Central memory CD8-positive, alpha-beta T cell (primary cell): ENCODE data around the gene CD151.
A peak's percentile ranks its signal among the peaks of the same experiment; 100 is the strongest.

Source experiments
- ATAC-seq: fragments of 150-1000 bp; cut with Tn5 transposase; replicated peaks from 2 replicates; pipeline ENCODE4 v1.10.0; 2022; ENCODE audit warnings: mild to moderate bottlenecking, moderate FRiP score, moderate number of reproducible peaks; ENCODE audit not compliant: poor library complexity, severe bottlenecking; ENCODE audit errors: extremely low read depth
- DNase-seq, 2 donors: peaks; one replicate each; pipeline ENCODE4 v3.0.0; 2021; ENCODE audit warnings: low spot score in 2 of 2
- H3K27ac Mint-ChIP-seq: one replicate; pipeline ENCODE4 v1.8.0; 2022; ENCODE audit warnings: low read depth, mild to moderate bottlenecking, moderate library complexity, mixed read lengths
- H3K27me3 Mint-ChIP-seq: one replicate; pipeline ENCODE4 v1.8.0; 2022; ENCODE audit warnings: mixed read lengths
- H3K36me3 Mint-ChIP-seq: one replicate; pipeline ENCODE4 v1.8.0; 2022; ENCODE audit warnings: mild to moderate bottlenecking, moderate library complexity, mixed read lengths; ENCODE audit not compliant: insufficient read depth
- H3K4me1 Mint-ChIP-seq: one replicate; pipeline ENCODE4 v1.8.0; 2022; ENCODE audit warnings: mixed read lengths
- H3K4me3 Mint-ChIP-seq: one replicate; pipeline ENCODE4 v1.8.0; 2022; ENCODE audit warnings: mild to moderate bottlenecking, moderate library complexity, mixed read lengths
- H3K9me3 Mint-ChIP-seq: one replicate; pipeline ENCODE4 v1.8.0; 2022; ENCODE audit warnings: mixed read lengths

The CD151 gene

DNA sequence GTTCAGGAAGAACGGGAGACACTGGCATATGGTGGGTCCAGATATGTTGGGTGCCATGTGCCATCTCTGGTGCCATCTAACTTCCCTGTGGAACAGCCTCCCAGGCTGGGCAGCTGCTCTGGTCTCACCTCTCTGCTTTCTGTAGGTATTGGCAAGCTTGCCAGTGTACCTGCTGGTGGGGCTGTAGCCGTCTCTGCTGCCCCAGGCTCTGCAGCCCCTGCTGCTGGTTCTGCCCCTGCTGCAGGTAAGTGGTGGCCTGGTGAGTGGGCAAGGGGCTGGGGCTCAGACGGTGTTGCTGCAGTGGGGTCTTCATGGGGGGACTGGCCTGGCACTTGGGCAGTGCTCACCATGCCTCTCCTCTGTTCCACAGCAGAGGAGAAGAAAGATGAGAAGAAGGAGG is 20.4 kb upstream of the CD151 start:
- no peak overlapping the region for H3K27ac Mint-ChIP-seq
- ATAC-seq (no peak), DNase-seq (no peak)
- no peaks in the 10 kb centered on the region for H3K27me3 Mint-ChIP-seq
- H3K9me3 Mint-ChIP-seq = no peaks in the 10 kb centered on the region
- H3K4me3 Mint-ChIP-seq = peak overlapping the region; percentile 89
- peaks cover 35% of the 10 kb centered on the region for H3K4me1 Mint-ChIP-seq
- peaks cover 49% of the 10 kb centered on the region for H3K36me3 Mint-ChIP-seq

DNA sequence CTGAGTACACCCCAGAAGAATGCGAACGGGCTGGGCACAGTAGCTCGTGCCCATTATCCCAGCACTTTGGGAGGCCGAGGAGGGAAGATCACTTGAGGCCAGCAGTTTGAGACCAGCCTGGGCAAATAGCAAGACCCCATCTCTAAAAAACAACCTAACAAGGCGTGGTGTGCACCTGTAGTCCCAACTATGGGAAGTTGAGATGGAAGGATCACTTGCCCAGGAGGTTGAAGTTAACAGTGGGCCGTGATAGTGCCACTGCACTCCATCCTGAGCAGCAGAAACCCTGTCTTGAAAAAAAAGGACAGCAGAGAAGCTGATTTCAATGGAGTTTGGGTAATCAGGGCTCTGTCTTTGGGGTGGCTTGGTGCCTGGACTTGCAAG is 19.7 kb upstream of the CD151 start:
- Mint-ChIP-seq H3K36me3 (peaks cover 51% of the 10 kb centered on the region), H3K27ac (no peak overlapping the region), H3K27me3 (no peaks in the 10 kb centered on the region), H3K9me3 (no peaks in the 10 kb centered on the region), H3K4me1 (peaks cover 30% of the 10 kb centered on the region), H3K4me3 (no peak overlapping the region)
- DNase-seq = no peak
- ATAC-seq = no peak

DNA sequence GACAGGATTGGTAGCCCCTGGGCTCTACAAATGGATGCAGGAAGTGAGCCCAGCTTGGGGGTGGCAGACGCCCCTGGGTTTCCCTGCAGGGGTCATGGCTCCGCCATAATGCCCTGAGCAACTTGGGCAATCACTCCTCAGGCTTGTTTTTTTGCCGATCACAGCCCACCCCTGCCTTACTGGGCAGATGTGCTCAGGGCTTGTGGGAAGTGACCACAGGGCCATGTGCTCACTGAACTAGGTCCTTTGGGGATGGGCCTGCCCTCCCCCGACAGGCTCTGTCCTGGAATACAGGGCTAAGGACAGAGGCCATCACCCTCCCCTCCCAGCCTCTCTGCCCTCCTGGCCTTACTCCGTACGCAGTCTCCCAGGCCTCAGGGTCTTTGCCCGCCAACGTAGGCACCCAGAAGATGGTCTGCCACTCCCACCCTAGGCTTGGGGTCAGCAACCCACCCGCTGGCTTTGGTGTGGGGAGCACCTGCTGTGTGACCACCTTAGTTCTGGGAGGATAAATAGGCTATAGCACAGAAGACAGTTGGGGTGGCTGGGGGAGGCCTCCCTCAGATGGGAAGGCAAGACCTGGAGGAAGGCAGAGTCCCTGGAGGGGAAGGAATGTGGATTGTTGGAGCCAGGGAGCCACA is 19.2 kb upstream of the CD151 start:
- no peak for ATAC-seq
- no peak for DNase-seq
- H3K36me3 Mint-ChIP-seq = peaks cover 51% of the 10 kb centered on the region
- no peaks in the 10 kb centered on the region for H3K27me3 Mint-ChIP-seq
- H3K4me3 Mint-ChIP-seq = no peak overlapping the region
- no peaks in the 10 kb centered on the region for H3K9me3 Mint-ChIP-seq
- H3K27ac Mint-ChIP-seq = no peak overlapping the region
- peaks cover 26% of the 10 kb centered on the region for H3K4me1 Mint-ChIP-seq

DNA sequence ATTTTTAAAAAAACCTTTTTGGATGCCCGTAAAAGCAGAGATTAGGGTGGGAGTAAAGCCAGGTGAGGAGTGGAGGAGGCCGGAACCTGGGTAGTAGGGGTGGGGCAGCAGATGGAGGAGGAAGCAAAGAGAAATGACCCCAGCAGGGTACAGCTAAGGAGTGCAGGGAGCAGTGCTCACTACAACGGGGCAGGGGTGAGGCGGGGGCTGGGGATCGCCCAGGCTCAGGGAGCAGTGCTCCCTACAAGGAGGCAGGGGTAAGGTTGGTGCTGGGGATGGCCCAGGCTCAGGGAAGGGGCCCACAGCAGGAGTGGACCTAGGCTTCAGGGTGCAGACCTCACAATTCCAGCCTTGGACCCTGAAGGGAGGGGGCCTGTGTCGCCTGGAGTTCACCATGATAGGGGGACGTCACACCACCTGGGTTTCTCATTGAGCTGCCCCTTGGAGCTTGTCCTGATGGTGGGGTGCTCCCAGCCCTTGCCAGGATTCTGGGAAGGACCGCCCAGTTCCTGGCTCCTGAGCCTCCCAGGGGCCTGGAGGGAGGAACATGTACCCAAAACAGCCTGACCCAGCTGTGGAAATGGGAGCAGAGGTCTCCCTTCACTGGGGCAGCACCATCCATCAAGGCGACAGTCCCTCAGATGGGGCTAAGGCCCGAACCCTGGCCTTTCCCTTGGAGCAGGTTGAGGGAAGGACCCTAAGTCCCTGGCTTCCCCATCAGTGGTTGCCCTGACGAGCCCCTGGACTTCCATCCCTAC is 16.9 kb upstream of the CD151 start:
- H3K4me3 Mint-ChIP-seq = no peak overlapping the region

DNA sequence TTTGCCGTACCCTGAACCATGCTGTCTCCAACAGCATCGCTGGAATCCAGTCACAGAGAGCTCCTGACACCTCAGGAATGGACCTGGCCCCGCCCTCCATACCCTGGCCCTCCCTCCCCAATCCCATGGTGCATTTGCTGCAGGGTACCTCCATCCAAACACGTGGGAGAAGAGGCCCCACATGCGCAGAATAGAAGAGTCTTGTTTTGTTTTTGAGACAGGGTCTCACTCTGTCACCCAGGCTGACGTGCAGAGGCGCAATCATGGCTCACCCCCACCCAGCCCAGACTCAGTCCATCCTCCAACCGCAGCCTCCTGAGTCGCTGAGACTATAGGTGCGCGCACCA is 16.3 kb upstream of the CD151 start:
- no peaks in the 10 kb centered on the region for H3K27me3 Mint-ChIP-seq
- DNase-seq (no peak), ATAC-seq (no peak)
- H3K27ac Mint-ChIP-seq = no peak overlapping the region
- peaks cover 31% of the 10 kb centered on the region for H3K36me3 Mint-ChIP-seq
- H3K4me3 Mint-ChIP-seq = no peak overlapping the region
- H3K4me1 Mint-ChIP-seq = peaks cover 21% of the 10 kb centered on the region
- H3K9me3 Mint-ChIP-seq = no peaks in the 10 kb centered on the region

More for the DNA sequence above, 16.9 kb upstream of the CD151 start:
- Mint-ChIP-seq H3K4me1 (peaks cover 20% of the 10 kb centered on the region), H3K36me3 (peaks cover 36% of the 10 kb centered on the region), H3K27ac (no peak overlapping the region), H3K9me3 (no peaks in the 10 kb centered on the region), H3K27me3 (no peaks in the 10 kb centered on the region)
- ATAC-seq (no peak), DNase-seq (no peak)

DNA sequence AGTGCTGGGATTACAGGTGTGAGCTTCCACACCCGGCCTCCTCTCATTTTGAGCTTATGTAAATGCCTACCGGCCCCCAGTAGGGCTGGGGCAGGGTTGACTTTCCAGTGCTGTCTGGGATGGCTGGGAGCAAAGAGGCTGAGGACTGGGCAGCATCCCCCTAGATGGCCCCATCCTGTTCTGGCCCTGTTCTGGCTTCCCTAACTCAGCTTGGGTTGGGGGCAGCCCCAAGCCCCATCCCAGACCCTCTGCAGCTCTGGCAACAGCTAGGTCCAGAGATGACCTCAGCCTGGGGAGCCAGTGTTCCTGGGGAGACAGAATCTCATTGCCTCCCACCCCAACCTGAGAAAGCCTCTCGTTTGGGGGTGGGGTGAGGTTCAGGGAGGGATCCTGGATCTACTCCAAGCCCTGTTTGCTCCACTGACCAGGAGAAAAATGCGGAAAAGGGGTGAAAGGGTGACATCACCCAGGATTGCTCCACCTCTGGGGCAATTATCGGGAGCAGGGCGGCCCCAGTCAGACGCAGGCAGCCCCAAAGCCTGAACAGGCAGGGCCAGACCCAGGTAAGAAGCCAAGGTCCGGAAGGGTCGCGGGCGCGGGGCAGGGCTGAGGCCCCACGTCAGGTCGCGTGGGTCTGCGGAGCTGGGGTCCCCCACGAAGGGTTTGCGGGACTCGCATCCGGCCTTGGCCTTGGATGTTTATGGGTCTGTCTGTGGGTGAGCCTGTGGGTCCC is 14.2 kb upstream of the CD151 start, which contains the start of gene PNPLA2:
Gene PNPLA2, plus strand, starts transcription at position 519 of the 733 bp plus-strand sequence. CDS start 805 bp downstream, outside the sequence.
- DNase-seq (no peak), ATAC-seq (no peak)
- Mint-ChIP-seq H3K4me1 (peaks cover 23% of the 10 kb centered on the region), H3K9me3 (no peaks in the 10 kb centered on the region), H3K27ac (peak within 1 kb of the TSS; percentile 72), H3K4me3 (peak within 1 kb of the TSS; percentile 80), H3K36me3 (peaks cover 23% of the 10 kb centered on the region), H3K27me3 (no peaks in the 10 kb centered on the region)

DNA sequence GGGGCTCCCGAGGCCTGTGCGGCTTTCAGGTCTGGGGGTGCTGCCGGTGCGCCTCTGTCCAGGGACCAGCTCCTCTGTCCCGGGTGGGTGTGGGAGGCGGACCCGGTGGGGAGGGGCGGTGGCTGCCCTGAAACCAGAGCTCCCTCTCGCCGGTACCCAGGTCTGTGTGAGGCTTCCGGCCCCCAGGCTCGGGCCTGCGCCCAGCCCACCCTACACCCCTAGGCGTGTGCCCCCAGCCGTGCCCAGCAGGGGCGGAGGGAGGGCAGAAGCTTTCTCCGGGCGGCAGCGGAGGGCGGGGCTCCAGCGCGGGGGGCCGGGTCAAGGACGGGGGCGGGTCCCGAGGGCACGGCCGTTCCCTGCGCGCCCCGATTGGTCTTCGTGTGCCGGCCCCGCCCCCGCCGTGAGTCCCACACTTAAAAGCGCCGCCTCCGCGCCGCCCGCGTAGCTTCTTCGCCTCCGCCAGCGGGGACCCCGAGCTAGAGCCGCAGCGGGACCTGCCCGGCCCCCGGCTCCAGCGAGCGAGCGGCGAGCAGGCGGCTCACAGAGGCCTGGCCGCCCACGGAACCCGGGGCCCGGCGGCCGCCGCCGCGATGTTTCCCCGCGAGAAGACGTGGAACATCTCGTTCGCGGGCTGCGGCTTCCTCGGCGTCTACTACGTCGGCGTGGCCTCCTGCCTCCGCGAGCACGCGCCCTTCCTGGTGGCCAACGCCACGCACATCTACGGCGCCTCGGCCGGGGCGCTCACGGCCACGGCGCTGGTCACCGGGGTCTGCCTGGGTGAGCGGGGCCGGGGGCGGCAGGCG is 13.4 kb upstream of the CD151 start:
- DNase-seq = peak; percentile 87 to 88
- H3K36me3 Mint-ChIP-seq = peaks cover 25% of the 10 kb centered on the region
- ATAC-seq = peak; percentile 72
- H3K9me3 Mint-ChIP-seq = no peaks in the 10 kb centered on the region
- peak overlapping the region; percentile 72 for H3K27ac Mint-ChIP-seq
- H3K4me1 Mint-ChIP-seq = peaks cover 23% of the 10 kb centered on the region
- H3K27me3 Mint-ChIP-seq = no peaks in the 10 kb centered on the region
- H3K4me3 Mint-ChIP-seq = peak overlapping the region; percentile 80

DNA sequence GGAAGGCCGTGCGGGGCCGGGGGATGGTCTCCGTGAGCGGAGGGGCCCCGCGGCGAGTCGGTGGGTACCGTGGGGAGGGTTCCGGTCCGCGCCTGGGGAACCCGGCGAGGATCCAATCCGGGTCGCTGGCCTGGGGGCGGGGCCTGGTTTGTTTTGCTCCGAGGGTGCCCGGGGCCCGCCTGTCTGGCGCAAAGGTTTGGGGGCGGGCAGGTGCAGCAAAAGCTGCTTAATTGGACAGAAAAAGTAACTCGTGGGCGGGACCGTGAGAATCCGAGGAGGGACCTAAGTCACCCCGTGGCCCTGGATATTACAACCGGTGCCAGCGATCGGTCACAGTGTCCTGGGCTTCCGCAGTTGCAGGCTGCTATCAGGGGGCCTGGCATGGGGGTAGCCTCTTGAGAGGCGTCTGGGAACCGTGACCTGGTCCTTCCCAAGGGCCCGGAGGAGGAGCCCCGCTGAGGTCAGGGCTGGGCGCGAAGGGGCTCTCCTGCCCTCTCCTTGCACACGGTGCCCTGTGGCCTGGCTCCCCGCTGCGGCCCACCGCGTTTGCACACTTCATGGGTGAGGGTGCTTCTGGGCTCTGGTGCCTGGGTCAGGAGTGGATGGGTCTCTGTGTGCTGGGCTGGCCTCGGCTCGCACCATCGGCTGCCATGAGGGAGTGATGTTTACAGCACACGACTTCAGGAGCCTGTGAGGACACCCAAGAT is 12.7 kb upstream of the CD151 start:
- ATAC-seq (peak; percentile 84), DNase-seq (peak; percentile 89 to 95)
- Mint-ChIP-seq H3K4me1 (peaks cover 23% of the 10 kb centered on the region), H3K27ac (peak overlapping the region; percentile 72), H3K9me3 (no peaks in the 10 kb centered on the region), H3K4me3 (peak overlapping the region; percentile 80), H3K36me3 (peaks cover 26% of the 10 kb centered on the region), H3K27me3 (no peaks in the 10 kb centered on the region)

DNA sequence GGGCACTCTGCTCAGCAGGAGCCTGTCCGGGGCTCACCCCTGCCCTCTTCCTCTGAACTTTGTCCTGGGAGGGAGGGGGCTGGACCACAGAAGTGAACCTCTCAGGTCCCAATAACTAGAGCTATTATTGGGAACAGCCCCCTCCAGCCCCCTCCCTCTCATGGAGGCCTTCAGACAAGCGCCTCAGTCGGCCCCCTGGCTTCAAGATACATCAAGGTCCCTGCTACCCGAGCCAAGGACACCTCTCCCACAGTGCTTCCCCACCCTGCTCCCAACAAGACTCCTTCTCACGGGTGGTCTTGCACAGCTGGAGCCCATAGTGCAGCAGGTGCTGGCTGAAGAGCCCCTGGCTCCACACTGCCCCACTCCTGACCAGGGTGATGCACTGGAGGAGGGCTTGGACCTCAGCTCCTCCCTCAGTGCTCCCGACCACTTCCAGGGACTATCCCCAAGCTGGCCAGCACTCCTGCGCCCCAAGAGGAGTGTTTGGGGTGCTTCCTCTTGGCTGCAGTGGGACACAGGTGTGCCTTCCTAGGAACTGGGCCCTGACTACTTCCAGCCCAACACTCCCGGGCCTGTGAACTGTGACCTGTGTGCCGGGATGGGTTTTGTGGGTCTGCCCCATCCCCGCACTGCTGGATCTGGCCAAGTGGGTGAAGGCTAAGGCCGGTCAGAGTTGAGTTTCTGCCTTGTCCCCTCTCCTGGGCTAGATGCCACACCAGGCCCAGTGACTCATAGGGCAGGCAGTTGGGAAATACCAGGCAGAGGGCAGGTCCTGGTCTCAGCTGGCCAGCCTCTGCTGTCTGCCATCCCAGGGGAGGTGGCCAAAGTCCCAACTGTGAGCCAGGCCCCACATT is 11.9 kb upstream of the CD151 start:
- DNase-seq = no peak
- Mint-ChIP-seq H3K36me3 (peaks cover 26% of the 10 kb centered on the region), H3K27ac (no peak overlapping the region), H3K4me3 (peak overlapping the region; percentile 80), H3K27me3 (no peaks in the 10 kb centered on the region), H3K4me1 (peaks cover 23% of the 10 kb centered on the region), H3K9me3 (no peaks in the 10 kb centered on the region)
- ATAC-seq = no peak

DNA sequence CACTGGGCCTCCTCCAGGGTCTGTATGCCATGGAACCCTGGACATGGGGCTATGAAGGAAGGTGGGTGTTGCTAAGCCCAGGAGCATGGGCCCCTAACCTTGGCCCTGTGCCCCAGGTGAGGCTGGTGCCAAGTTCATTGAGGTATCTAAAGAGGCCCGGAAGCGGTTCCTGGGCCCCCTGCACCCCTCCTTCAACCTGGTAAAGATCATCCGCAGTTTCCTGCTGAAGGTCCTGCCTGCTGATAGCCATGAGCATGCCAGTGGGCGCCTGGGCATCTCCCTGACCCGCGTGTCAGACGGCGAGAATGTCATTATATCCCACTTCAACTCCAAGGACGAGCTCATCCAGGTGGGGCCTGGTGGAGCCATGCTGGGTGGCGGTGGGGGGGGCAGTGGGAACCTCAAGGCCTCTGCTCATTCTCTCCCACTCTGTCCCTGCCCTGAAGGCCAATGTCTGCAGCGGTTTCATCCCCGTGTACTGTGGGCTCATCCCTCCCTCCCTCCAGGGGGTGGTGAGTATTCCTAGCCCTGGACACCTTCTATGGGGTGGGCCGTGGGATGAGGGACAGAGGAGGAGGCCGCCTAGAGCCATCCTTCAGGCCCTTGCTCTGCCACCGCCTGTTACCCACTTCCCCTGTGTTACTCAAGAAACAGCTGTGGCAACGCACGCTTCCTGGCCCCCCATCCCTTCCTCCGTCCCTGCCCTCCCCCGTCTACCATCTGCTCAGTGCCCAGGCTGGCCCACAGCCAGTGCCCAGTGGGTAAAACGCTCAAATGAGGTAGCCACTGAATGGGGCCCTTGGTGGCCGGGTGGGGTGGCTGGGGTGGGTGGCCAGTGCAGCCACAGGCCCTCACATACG is 11.0 kb upstream of the CD151 start:
- Mint-ChIP-seq H3K27me3 (no peaks in the 10 kb centered on the region), H3K9me3 (no peaks in the 10 kb centered on the region), H3K4me3 (peak overlapping the region; percentile 80), H3K36me3 (peaks cover 28% of the 10 kb centered on the region), H3K4me1 (peaks cover 23% of the 10 kb centered on the region), H3K27ac (no peak overlapping the region)
- DNase-seq (no peak), ATAC-seq (no peak)
